ENCODE measurements around the gene NUP133. TPM values are rescaled to one million over a fixed set of nuclear protein-coding genes. Genes with fewer than 3 reads are reported as not detected.

NUP133 gene
- total and polyA plus RNA-seq, 2 experiments from 2014 or later: 29.5 to 65.4 TPM

- Mint-ChIP-seq H3K36me3 (ENCODE audit: low read depth) (peaks cover 45% of the 10 kb centered on the region), H3K27ac (no peak overlapping the region), H3K27me3 (ENCODE audit: insufficient read depth, low read depth, poor library complexity) (peaks cover 2% of the 10 kb centered on the region), H3K4me1 (no peaks in the 10 kb centered on the region), H3K9me3 (no peaks in the 10 kb centered on the region; the same call in 2 of the 3 replicates), H3K4me3 (no peak overlapping the region)
- no peaks in the 10 kb centered on the region for H3F3A ChIP-seq (replicated peaks; ENCODE audit: low read depth)
- TF ChIP-seq CTCF (conservative IDR thresholded peaks at IDR 0.05; ENCODE audit: low read depth in 2 of 2) (no peak), CREB1 (CRISPR knock-in tag; IDR thresholded peaks at IDR 0.05; ENCODE audit: low read depth) (no peak), EZH2 (IDR thresholded peaks at IDR 0.05; ENCODE audit: low read depth, unreplicated experiment) (no peak), ZNF462 (CRISPR knock-in tag; IDR thresholded peaks at IDR 0.05) (no peak), ZNF114 (CRISPR knock-in tag; IDR thresholded peaks at IDR 0.05) (no peak), POLR2AphosphoS5 (IDR thresholded peaks at IDR 0.05; ENCODE audit: low read depth) (no peak), ETS1 (IDR thresholded peaks at IDR 0.05) (no peak), NANOG (IDR thresholded peaks at IDR 0.05; ENCODE audit: borderline replicate concordance) (no peak), STAT1 (IDR thresholded peaks at IDR 0.05; ENCODE audit: unreplicated experiment) (no peak), JUNB (IDR thresholded peaks at IDR 0.05; ENCODE audit: unreplicated experiment) (no peak)
- no peak overlapping the region for H3K4me2 ChIP-seq
- no peaks in the 10 kb centered on the region for H3K9me2 ChIP-seq (ENCODE audit: insufficient read depth)
- no peaks in the 10 kb centered on the region for H3K79me2 ChIP-seq (replicated peaks; ENCODE audit: insufficient read depth)
- DNase-seq (ENCODE audit: low spot score) (no peak), ATAC-seq (no peak)
- no peak overlapping the region for H3K27ac ChIP-seq (ENCODE audit: low read depth)
- no peak overlapping the region for H2AFZ ChIP-seq
- H3K4me1 ChIP-seq (ENCODE audit: insufficient read depth): no peaks in the 10 kb centered on the region
- H3K4me3 ChIP-seq: no peak overlapping the region
- peaks cover 4% of the 10 kb centered on the region; the same call in 1 of the 2 replicates for H4K20me1 ChIP-seq (replicated peaks; ENCODE audit: insufficient read depth)
- no peaks in the 10 kb centered on the region for H3K27me3 ChIP-seq (ENCODE audit: insufficient read depth)
- H3K36me3 ChIP-seq (ENCODE audit: insufficient read depth): peaks cover 12% of the 10 kb centered on the region; the same call in 1 of the 2 replicates
Measured at GRCh38 chr1:229448845-229449244, 59.3 kb downstream of the NUP133 start.
